ENCODE data around the gene RAD17.
"Not testable (repeated sequence)": the region's sequence is repeated elsewhere in the genome, so short reads cannot be mapped to it uniquely, and the experiment has no call there.

RAD17 gene

DNA sequence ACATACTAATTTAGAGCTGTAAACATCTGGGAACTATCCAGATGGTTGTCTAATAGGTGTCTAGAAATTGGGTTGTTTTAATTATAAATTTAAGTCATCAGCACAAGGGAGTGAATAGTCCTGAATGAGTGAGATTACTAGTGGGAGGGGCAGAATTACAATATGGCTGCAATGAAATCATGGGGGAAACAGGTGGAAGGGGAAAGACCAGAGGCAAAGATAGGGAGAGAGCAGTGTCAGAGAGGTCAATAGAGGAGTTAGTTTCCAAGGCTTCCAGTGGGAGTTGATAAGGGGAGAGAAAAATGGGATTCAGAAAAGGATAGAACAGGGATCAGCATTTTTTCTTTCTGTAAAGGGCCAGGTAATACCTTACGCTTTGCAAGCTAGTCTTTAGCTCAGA lies 9.2 kb upstream of the RAD17 start:
- H3K4me3 ChIP-seq (ENCODE audit: low read depth, low read length), result no peak overlapping the region
- TF ChIP-seq CTCF (IDR thresholded peaks at IDR 0.05; ENCODE audit: insufficient read depth, low read length, missing control alignments), result no peak
- POLR2A ChIA-PET, result no interaction called here
- no peak for DNase-seq (ENCODE audit: low read depth, low spot score)
- CTCF ChIA-PET, result interaction anchor here (0.6 kb wide), 1 partner anchor 267 kb away, joined by 3 read pairs; no protein-coding TSS in a partner anchor

DNA sequence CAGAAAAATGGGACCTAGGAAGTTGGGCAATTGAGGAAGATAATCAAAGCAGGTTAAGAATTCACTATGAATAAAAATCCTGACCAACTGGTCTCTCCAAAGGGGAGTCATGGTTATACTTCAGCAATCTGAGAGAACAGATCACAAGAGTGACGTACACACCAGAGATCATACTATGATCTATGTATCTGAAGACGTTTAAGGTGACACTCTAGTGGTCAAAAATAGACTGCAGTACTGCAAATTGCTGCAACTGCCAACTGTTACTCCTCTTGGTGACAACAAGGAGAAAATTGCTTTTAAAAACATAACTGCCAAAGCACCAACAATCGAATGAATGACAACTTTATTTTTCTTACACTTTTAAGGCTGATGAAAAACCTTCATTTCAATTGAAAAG lies 5.2 kb upstream of the RAD17 start:
- TF ChIP-seq CTCF (IDR thresholded peaks at IDR 0.05; ENCODE audit: insufficient read depth, low read length, missing control alignments), result peak; percentile 18
- DNase-seq (ENCODE audit: low read depth, low spot score), result no peak
- H3K4me3 ChIP-seq (ENCODE audit: low read depth, low read length), result no peak overlapping the region
- POLR2A ChIA-PET, result no interaction called here
- CTCF ChIA-PET, result interaction anchor here (1.0 kb wide), 2 partner anchors 30 to 198 kb away, joined by 3 read pairs; no protein-coding TSS in a partner anchor

GRCh38 chr5:69364850-69365249 lies 4.8 kb upstream of the RAD17 start:
- ChIA-PET CTCF (interaction anchor here (1.0 to 1.2 kb wide), 3 partner anchors 30 to 271 kb away, joined by 3 read pairs; partner anchors contain the start of gene SLC30A5), POLR2A (interaction anchor here (0.6 kb wide), 1 partner anchor 165 kb away, joined by 3 read pairs; no protein-coding TSS in a partner anchor)
- TF ChIP-seq CTCF (IDR thresholded peaks at IDR 0.05; ENCODE audit: insufficient read depth, low read length, missing control alignments), result no peak
- no peak overlapping the region for H3K4me3 ChIP-seq (ENCODE audit: low read depth, low read length)
- no peak for DNase-seq (ENCODE audit: low read depth, low spot score)

DNA sequence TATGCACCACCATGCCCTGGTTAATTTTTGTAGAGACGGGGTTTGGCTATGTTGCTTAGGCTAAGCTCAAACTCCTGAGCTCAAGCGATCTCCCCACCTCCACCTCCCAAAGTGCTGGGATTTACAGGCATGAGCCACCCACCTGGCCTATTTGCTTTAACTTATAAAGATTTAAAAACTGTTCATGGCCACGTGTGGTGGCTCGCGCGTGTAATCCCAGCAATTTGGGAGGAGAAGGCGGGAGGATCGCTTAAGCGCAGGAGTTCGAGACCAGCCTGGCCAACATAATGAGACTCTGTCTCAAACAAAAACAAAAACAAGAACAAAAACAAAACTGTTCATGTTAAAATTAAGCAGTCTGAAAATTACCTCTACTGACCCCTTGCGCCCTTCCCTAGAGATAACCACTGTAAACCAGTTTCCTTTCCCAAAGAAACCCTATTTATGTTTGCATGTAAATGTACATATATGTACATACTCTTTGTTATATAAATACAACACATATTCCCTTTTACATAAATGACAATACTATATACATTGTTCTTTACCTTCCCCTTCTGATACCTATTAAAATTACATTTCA lies 1.8 kb upstream of the RAD17 start:
- CTCF ChIA-PET, result interaction anchor here (0.8 to 1.3 kb wide), 3 partner anchors 8 to 274 kb away, joined by 3 to 7 read pairs (median 3); partner anchors contain the start of gene SLC30A5
- H3K4me3 ChIP-seq (ENCODE audit: low read depth, low read length), result peak overlapping the region; percentile 90
- POLR2A ChIA-PET, result no interaction called here
- no peak for TF ChIP-seq CTCF (IDR thresholded peaks at IDR 0.05; ENCODE audit: insufficient read depth, low read length, missing control alignments)
- no peak for DNase-seq (ENCODE audit: low read depth, low spot score)

DNA sequence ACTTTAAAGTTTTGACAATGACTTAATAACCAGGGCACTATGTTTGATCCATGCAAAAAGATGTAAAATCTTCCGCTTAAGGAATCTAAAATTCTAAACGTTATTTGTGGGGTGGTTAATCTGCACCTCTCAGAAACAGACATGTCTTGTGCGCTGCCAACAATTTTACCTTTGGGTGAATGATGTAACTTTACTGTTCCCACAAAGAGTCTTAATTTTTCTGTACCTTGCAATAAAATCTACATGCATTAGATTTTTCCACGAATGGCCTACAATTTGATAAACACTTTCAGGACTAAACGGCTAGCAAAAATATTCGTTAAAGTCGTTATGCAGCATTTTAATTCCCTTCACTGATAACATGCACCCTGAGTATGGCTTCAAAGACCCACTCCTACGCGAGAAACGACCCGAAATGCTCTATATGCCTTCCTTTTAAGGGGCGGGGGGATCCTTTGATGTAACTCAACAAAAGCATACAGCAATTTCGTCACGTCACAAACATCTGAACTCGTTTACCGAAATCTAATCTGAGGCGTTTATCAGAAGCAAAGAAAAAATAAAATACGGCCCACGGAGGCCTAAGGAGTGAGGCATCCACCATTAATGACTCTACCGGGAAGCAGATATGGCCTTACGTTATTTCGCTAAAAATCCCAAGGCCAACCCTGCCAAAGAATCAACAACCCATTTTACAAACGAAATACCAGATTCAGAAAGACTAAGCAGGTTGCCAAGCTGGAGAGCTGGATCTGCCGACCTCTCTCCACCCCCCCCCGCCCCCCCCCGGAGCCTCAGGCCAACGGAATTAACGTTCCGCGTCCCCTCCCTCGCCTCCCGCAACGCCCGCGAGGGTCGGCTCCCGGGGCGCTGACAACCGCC lies 919 bp upstream of the RAD17 start:
- H3K4me3 ChIP-seq (ENCODE audit: low read depth, low read length), result peak overlapping the region; percentile 90
- TF ChIP-seq CTCF (IDR thresholded peaks at IDR 0.05; ENCODE audit: insufficient read depth, low read length, missing control alignments), result no peak
- CTCF ChIA-PET, result interaction anchor here (1.3 to 1.5 kb wide), 2 partner anchors 9 to 236 kb away, joined by 3 read pairs; no protein-coding TSS in a partner anchor
- POLR2A ChIA-PET, result no interaction called here
- DNase-seq (ENCODE audit: low read depth, low spot score), result no peak

- ChIA-PET CTCF (interaction anchor here (1.1 to 1.5 kb wide), 2 partner anchors 238 to 277 kb away, joined by 3 to 9 read pairs; partner anchors contain the start of gene SLC30A5), POLR2A (interaction anchor here (0.6 to 1.0 kb wide), 2 partner anchors 55 to 136 kb away, joined by 3 read pairs; partner anchors contain the start of gene CDK7)
- H3K4me3 ChIP-seq (ENCODE audit: low read depth, low read length), result peak overlapping the region; percentile 90
- not testable (repeated sequence) for DNase-seq (ENCODE audit: low read depth, low spot score)
These were observed 717 bp downstream of the RAD17 start for GRCh38 chr5:69370335-69370734.
